Mesothelial cell of epicardium (in vitro differentiated cells): ENCODE results near the gene SHROOM3. TPM values are rescaled to one million over a fixed set of nuclear protein-coding genes. Genes with fewer than 3 reads are reported as not detected.

Source experiments
- DNase-seq, 2 experiments: peaks; one replicate each; pipeline ENCODE4 v3.0.0; 2021; ENCODE audit warnings: low spot score in 2 of 2; ENCODE audit not compliant: unreplicated experiment in 2 of 2
- H3K27ac Mint-ChIP-seq: 2 replicates; pipeline ENCODE4 v1.8.0; 2021; ENCODE audit warnings: mixed read lengths
- H3K27me3 Mint-ChIP-seq: 2 replicates; pipeline ENCODE4 v1.8.0; 2021; ENCODE audit warnings: low read depth, mixed read lengths
- H3K36me3 Mint-ChIP-seq: 2 replicates; pipeline ENCODE4 v1.8.0; 2021; ENCODE audit warnings: mixed read lengths
- H3K4me1 Mint-ChIP-seq: 2 replicates; pipeline ENCODE4 v1.8.0; 2021; ENCODE audit warnings: mixed read lengths
- H3K4me3 Mint-ChIP-seq: 2 replicates; pipeline ENCODE4 v1.8.0; 2021; ENCODE audit warnings: mild to moderate bottlenecking, moderate library complexity, mixed read lengths
- H3K9me3 Mint-ChIP-seq: 2 replicates; pipeline ENCODE4 v1.8.0; 2021; ENCODE audit warnings: mixed read lengths
- CTCF ChIP-seq: fragments of 200-600 bp; sonication (generic); IDR thresholded peaks from one replicate; pipeline ENCODE4 v1.5.0; 2021; ENCODE audit warnings: antibody characterized with exemption; ENCODE audit not compliant: unreplicated experiment
- total RNA-seq: library from RNA; stranded (reverse); gene quantifications from 3 replicates; pipeline ENCODE4 v1.2.1, GENCODE V29; 2021

SHROOM3 gene
- total RNA-seq, 1 donor from 2014 or later = 62.7 TPM

GRCh38 chr4:76535603-76536372 is 100.8 kb downstream of the SHROOM3 start:
- Mint-ChIP-seq H3K4me1 (peaks cover 22% of the 10 kb centered on the region), H3K36me3 (no peaks in the 10 kb centered on the region), H3K27ac (peak overlapping the region; percentile 53), H3K27me3 (no peaks in the 10 kb centered on the region), H3K4me3 (no peak overlapping the region), H3K9me3 (no peaks in the 10 kb centered on the region)
- no peak for DNase-seq
- TF ChIP-seq CTCF = no peak

- Mint-ChIP-seq H3K9me3 (no peaks in the 10 kb centered on the region), H3K27ac (peak overlapping the region; percentile 53)
- DNase-seq = no peak
Measured at GRCh38 chr4:76536373-76536689, 101.3 kb downstream of the SHROOM3 start.

GRCh38 chr4:76538296-76538695 is 103.3 kb downstream of the SHROOM3 start:
- H3K4me1 Mint-ChIP-seq = peaks cover 22% of the 10 kb centered on the region
- TF ChIP-seq CTCF = no peak
- peaks cover 4% of the 10 kb centered on the region for H3K9me3 Mint-ChIP-seq
- DNase-seq = no peak
- H3K36me3 Mint-ChIP-seq = peaks cover 1% of the 10 kb centered on the region
- H3K27me3 Mint-ChIP-seq = no peaks in the 10 kb centered on the region
- no peak overlapping the region for H3K4me3 Mint-ChIP-seq
- H3K27ac Mint-ChIP-seq = no peak overlapping the region

More at GRCh38 chr4:76536373-76536689, 101.3 kb downstream of the SHROOM3 start:
- Mint-ChIP-seq H3K36me3 (no peaks in the 10 kb centered on the region), H3K4me3 (no peak overlapping the region), H3K27me3 (no peaks in the 10 kb centered on the region), H3K4me1 (peaks cover 22% of the 10 kb centered on the region)
- no peak for TF ChIP-seq CTCF

GRCh38 chr4:76539979-76540378 is 105.0 kb downstream of the SHROOM3 start:
- Mint-ChIP-seq H3K4me1 (peaks cover 27% of the 10 kb centered on the region), H3K4me3 (no peak overlapping the region), H3K27ac (no peak overlapping the region), H3K36me3 (peaks cover 1% of the 10 kb centered on the region), H3K27me3 (no peaks in the 10 kb centered on the region), H3K9me3 (peaks cover 4% of the 10 kb centered on the region)
- DNase-seq = no peak
- TF ChIP-seq CTCF = no peak

GRCh38 chr4:76540486-76540885 is 105.5 kb downstream of the SHROOM3 start:
- no peak for DNase-seq
- Mint-ChIP-seq H3K9me3 (peaks cover 4% of the 10 kb centered on the region), H3K27me3 (no peaks in the 10 kb centered on the region), H3K4me1 (peaks cover 29% of the 10 kb centered on the region), H3K36me3 (peaks cover 1% of the 10 kb centered on the region), H3K4me3 (no peak overlapping the region), H3K27ac (no peak overlapping the region)
- TF ChIP-seq CTCF = no peak

GRCh38 chr4:76543378-76543777 is 108.3 kb downstream of the SHROOM3 start:
- Mint-ChIP-seq H3K27me3 (no peaks in the 10 kb centered on the region), H3K27ac (no peak overlapping the region), H3K4me3 (no peak overlapping the region), H3K4me1 (peaks cover 44% of the 10 kb centered on the region), H3K9me3 (peaks cover 4% of the 10 kb centered on the region), H3K36me3 (peaks cover 1% of the 10 kb centered on the region)
- no peak for DNase-seq
- TF ChIP-seq CTCF = no peak
